MM.1S (cell line): ENCODE results near the gene SUMO2.
"Not testable (repeated sequence)": the region's sequence is repeated elsewhere in the genome, so short reads cannot be mapped to it uniquely, and the experiment has no call there.

Experiments
- EZH2 ChIP-seq: fragments of 300-600 bp; sonication (generic); optimal IDR thresholded peaks from 2 replicates; pipeline ENCODE3; 2017; ENCODE audit warnings: low read depth, mild to moderate bottlenecking, antibody characterized with exemption, low read length, mixed read lengths
- EZH2phosphoT487 ChIP-seq: fragments of 300-600 bp; sonication (generic); IDR thresholded peaks from 2 replicates; pipeline ENCODE4 v1.6.1; 2018; ENCODE audit warnings: antibody characterized with exemption, low read length

DNA sequence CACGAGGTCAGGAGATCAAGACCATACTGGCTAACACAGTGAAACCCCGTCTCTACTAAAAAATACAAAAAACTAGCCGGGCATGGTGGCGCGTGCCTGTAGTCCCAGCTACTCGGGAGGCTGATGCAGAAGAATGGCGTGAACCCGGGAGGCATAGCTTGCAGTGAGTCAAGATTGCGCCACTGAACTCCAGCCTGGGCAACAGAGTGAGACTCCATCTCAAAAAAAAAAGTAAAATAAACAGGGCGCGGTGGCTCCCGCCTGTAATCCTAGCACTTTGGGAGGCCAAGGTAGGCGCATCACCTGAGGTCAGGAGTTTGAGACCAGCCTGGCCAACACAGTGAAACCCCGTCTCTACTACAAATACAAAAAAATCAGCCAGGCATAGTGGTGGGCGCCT, 18.2 kb downstream of the SUMO2 start:
- TF ChIP-seq EZH2, EZH2phosphoT487: not testable (repeated sequence)
